GM20431 (cell line): ENCODE measurements around the gene KIAA1671.

Experiments used
- in situ Hi-C: fragments of 300-500 bp; cut with MseI, MboI; formaldehyde crosslinking; loops from one replicate; pipeline ENCODE4 v1.15.0; 2020; ENCODE audit warnings: low sequenced_read_pairs; ENCODE audit not compliant: unreplicated experiment

The KIAA1671 gene

DNA sequence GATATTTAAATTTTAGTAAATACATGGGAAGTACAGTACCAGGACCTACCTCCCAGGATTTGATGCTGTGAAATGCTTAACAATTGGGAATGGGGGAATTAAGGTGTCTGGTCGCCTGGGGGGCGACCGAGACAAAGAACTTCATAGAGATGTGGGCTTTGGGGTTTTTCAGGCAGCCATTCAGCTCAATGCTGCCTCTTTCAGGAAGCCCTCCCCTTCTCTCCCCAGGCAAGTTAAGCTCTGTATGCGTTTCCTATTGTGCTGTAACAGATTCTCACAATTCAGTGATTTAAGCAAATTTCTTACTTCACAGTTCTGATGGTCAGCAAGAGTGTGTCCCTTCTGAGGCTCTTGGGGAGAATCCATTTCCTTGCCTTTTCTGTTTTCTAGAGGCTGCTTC is 53.8 kb downstream of the KIAA1671 start:
- in situ Hi-C loops = no loop called here

DNA sequence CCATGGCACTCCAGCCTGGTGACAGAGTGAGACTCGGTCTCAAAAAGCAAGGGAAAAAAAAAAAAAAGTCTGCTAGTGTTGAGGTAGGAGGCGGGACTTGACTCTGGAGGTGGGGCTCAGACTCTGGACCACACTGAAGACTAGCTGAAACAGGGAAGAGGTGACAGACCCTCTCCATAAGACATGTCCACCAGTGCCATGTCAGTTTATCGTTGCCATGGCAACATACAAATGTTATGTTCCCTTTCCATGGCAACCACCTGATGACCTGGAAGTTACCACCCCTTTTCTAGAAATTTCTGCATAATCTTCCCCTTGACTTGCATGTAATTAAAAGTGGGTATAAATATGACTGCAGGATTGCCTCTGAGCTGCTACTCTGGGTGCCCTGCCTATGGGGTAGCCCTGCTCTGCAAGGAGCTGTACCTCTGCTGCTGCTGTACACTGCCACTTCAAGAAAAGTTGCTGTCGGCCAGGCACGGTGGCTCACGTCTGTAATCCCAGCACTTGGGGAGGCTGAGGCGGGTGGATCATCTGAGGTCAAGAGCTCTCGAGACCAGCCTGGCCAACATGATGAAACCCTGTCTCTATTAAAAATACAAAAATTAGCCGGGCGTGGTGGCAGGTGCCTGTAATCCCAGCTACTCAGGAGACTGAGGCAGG is 55.1 kb downstream of the KIAA1671 start:
- in situ Hi-C loops = no loop called here

DNA sequence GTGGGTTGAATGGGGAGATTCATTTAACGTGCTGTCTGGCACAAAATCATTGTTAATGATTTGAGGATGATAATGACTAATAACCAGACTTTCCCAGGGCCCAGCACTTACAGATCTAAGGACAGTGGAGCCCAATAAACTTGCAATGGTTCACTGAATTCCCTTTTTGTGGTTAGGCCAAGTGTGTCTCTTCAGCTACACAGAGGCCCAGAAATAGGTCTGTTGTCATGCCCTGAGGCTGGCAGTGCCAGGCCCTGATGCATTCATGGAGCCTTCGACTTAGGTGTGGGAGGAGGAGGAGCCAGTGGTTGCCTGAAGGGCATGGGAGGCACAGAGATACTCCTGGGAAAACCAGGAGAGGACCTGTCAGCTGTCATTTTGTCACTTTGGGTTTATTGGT is 56.1 kb downstream of the KIAA1671 start:
- in situ Hi-C loops = no loop called here

DNA sequence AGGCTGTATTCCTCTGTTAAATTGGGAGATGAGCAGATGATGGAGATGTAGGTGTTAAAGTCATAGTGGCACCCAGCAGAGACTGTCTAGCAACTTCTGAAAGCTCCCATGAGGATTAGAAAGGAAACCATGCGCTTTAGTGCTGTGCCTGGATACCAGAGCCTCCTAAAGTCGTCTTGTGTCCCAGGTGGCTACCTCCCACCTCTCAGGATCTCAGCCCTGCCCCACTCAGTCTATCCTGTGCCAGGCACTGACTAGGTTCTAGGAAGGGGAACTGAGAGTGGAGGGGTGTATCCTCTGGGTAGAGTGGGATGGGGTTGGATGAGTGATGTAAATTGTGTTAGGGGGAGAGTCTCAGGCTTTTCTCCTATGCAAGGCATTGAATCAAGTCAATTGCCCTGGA is 60.2 kb downstream of the KIAA1671 start:
- in situ Hi-C loops = no loop called here

DNA sequence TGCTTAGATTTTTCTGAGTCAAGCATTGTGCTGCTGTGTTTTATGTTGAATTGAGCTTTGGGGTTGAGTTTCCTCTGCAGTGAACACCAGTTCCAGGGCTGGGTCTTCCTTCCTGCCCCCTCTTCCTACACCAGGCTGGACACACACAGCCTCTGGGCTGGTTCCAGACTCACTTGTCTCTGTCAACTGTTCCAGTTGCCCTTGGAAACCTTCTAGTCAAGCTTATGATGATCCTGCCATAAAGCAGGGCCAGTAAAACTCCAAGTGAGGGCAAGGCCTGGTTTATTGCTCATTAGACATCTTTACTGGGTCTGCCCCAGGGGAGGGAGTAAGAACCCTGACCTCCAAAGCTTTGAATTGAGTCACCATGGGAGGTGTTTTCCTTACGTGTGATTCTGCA is 61.1 kb downstream of the KIAA1671 start:
- in situ Hi-C loops = no loop called here

DNA sequence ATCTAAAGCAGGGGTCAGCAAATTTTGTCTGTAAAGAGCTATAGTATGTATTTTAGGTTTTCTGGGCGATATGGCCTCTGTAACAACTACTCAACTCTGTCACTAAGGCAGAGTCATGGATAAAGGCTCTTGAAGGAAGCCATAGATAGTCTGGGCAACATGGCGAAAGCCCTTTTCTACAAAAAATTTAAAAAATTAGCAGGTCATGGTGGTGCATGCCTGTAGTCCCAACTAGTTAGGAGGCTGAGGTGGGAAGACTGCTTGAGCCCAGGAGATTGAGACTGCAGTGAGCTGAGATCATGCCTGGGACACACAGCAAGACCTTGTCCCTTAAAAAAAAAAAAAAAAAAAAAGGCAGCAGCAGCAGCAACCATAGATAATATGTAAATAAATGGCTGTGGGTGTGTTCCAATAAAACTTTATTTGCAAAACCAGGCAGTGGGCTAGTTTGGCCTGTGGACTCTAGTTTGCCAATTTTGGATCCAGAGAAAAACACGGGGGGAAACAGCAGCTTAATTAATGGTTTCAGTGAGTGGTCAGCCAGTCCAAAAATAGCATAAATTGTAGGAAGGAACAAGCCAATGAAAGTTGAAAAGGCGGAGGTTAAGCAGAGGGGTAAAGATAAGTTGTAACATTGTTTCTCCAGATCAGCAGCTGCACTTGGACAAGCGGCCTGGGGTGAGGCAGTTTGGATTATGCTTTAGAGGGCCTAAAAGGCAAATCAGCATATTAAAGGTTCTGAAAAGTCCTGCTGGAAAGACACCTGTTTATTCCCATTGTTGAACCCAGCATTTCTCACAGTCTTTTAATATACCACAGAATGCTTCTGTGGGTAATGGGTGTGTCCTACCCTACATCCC is 62.6 kb downstream of the KIAA1671 start:
- in situ Hi-C loops = no loop called here

DNA sequence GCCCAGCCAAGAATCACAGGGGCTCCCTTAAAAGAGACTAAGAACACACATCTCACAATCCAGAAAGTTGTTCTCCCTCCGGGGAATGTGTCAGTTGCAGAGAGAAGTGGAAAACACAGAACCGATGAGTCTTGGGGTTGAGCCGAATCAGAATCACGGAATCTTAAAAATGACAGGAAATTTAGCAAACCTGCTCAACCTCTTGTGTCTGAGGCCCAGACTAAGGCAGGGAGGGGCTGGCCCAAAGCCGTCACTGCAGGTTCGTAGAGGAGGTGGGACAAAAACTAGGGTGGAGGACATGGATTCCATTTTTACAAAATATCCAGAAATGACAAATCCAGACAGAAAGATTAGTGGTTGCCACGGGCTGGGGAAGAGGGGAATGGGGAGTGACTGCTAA is 63.8 kb downstream of the KIAA1671 start:
- in situ Hi-C loops = no loop called here

DNA sequence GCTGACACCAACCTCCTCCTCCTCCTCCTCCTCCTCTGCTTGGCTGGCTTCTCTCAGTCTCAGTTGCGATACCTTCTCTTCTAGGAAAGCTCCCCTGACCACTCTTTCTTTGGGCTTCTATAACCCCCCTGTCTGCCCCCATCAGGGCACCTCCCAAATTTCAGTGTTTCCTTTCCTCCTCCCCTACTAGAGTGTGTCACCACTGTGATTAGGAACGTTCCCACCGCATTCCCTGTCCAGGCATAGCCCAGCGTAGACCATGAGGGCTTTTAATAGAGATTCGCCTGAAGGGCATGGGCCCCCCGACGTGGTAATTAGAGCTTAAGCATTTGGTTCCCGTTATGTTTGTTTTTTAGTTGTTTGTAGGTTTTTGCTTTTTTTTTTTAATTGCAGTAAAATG is 65.5 kb downstream of the KIAA1671 start:
- in situ Hi-C loops = no loop called here

DNA sequence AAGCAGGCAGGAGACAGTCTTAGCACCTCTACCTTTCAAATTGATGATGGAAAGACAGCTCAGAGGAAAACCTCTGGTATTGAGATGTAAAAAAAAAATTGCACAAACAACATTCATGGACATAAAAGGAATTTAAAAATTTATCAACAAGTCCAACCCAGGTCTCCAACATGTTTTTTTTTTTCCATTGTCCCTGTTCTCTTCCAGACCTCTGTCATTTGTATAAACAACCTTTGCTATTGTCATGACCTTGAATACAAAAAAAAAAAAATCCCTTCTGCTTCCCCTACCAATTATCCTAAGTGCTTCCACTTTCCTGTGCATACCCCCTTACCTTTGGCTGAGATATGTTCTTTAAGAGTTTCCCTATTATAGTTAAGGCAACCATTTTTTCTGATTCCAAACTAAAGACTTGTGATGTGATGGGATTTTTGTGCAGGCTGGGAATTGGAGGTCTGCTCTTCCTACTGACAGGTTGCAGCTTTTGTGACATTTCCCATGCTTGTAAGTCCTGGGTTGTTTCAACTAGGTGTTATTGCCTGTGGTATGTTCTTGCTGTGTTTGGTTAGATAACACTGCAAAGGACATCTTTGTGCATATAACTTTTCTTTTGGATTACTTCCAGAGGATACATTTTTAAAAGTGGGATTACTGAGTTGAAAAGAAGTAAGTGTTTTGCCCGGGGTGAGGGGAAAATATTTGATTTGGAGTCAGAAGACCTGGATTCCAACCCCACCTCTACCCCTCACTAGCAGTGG is 67.1 kb downstream of the KIAA1671 start:
- in situ Hi-C loops = no loop called here

DNA sequence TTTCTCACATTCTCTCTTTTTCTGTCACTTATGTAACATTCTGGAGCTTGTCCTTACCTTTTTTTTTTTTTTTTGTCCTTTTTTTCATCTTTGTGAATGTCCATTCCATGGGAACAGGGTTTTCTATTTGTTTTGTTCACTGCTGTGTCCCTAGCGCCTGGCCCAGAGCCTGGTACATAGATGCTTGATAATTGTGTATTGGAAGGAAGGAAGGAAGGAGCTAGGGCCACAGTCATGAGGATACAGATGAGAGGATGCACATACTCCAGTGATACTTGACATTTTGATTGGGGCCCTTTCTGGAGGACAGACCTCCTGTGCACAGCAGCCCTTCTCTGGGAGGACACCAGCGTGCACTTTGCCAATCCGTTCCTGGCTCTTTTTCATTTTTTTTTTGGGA is 68.9 kb downstream of the KIAA1671 start:
- in situ Hi-C loops = no loop called here

DNA sequence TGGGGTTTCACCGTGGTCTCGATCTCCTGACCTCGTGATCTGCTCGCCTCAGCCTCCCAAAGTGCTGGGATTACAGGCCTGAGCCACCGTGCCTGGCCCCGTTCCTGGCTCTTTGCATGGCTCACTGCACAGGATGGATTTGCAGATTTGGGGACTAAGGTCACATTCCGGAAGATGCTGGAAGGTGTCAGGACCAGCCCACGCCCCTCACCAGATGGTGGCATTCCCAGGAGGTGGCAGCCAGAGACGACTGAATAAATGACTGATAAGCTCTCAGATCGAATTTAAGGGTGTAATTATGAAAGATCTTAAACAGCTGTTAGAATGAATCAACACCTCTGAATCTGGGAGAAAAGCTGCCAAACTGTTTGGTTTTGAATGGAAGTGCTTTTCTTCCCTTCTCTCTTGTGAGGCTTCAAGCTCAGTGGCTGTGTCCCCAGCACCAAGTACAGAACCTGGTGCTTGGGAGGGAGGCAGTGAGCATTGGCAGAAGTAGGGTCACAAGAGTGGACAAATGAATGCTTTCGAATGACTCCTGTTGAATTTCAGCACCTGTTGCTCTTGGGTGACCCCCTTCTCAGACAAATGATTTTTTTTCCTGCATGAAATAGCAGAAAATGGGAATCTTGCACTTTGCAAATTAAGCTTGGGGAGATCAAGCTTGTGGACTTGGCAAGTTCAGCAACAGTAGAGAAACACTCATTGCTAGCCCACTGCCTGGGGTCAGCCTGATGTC is 69.6 kb downstream of the KIAA1671 start:
- in situ Hi-C loops = no loop called here

DNA sequence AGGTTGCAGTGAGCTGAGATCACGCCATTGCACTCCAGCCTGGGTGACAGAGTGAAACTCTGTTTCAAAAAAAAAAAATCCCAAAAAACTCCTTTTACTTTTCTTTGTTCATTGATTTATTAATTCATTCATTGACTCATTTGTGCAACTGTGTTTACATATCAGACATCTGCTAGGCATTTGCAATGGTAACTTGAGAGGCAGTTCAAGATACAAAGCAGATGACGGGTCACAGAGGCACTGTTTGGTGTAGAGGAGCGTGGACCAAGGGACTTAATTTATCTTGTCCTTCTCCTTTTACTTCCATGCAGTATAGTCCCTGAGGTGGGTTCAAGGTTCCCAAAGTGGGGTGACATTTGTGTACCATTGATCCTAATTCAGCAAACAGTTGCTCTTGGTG is 71.4 kb downstream of the KIAA1671 start:
- in situ Hi-C loops = no loop called here

DNA sequence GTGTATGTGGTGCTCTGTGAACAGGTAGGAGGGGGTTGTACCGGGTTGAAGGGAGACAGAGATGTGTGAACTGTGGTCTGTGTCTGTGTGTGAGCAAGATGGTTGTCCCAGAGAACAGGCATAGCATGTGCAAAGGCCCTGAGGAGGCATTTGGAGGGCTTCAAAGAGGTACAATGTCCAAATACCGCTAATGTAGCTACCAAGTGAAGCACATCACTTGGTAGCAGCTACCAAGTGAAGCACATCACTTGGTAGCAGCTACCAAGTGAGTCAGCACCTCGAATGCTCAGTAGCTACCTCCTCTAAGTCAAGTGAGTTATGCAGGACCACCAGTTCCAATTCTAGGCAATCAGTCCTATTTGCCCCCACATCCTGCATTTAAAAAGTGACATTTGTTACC is 72.4 kb downstream of the KIAA1671 start:
- in situ Hi-C loops = no loop called here

DNA sequence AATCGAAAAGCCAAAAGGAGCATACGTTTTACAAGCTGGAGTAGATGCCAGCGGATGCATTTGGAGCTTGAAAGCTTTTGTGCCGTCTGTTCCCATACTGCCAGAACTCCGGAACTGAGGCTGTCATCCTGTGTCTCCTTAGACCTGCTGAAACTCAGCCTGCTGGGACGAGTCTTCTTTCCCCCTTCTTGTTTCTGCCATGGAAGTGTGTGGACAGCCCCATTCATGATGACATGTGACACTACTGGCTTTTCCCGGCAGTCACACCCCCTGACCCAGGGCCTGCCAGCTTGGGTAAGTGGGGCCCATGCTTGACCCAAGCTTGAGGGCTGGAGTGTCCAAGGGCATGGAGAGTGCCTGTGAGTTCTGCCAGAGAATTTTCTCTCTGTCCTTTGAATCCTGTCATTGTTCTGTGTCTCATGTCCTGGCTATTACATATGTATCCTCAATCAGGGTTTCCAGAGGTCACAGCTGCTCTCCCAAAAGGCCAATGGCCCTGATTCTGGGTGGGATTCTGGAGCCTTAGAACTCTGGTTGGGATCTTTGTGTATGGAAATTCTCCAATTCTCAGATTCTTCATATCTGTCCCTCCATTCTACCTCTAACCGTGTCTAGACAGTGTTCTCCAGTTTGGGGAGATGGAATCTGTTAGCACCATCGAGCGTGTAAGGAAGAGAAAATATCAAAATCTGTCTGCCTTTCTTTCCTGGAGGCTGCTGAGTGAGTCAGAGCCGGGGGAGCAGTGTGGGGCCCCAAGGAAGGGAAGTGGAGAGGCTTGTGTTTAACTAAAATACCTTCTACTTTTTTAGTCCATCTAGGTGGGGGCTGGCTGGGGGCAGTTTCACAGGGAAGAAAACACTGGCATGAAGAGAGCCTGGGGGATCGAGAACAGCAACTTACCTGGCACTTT is 73.2 kb downstream of the KIAA1671 start:
- in situ Hi-C loops = no loop called here

DNA sequence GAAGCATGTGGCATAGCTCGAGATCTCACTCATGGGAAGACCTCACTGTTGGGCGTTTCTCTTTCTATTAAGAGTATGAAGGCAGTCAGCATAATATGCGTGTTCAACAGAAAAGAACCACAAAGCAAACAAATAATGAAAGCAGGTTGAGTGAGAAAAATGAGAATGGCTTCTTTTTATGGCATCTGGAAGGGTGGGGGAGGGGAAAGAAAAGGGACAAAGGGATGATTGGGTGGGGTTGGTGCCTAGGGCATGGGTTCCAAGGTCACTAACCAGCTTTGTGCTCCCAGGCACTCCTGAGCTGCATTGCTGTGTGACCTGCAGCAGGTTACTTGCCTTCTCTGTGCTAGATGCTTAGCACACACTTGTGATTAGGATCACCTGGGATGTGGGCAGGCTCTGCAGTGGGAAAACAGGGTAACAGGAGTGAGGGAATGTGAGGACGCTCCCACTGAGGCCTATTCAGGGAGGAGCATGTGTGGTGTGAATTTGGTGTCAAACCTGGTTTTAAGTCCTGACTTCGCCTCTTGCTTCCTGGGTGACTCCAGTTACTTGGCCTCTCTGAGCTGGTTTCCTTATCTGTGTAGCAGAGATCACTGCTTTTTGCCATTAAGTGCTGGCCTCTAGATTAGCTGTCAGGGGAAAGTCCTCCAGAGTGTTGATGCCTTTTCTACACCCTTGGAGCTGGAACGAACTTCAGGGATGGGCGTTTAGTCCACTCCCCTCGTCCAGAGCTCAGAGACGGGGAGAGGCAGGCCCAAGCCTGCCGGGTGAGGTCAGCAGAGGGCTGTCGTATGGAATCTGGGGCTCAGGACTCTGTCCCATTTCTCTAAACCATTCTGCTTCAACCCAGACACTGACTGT is 74.8 kb downstream of the KIAA1671 start:
- in situ Hi-C loops = no loop called here

DNA sequence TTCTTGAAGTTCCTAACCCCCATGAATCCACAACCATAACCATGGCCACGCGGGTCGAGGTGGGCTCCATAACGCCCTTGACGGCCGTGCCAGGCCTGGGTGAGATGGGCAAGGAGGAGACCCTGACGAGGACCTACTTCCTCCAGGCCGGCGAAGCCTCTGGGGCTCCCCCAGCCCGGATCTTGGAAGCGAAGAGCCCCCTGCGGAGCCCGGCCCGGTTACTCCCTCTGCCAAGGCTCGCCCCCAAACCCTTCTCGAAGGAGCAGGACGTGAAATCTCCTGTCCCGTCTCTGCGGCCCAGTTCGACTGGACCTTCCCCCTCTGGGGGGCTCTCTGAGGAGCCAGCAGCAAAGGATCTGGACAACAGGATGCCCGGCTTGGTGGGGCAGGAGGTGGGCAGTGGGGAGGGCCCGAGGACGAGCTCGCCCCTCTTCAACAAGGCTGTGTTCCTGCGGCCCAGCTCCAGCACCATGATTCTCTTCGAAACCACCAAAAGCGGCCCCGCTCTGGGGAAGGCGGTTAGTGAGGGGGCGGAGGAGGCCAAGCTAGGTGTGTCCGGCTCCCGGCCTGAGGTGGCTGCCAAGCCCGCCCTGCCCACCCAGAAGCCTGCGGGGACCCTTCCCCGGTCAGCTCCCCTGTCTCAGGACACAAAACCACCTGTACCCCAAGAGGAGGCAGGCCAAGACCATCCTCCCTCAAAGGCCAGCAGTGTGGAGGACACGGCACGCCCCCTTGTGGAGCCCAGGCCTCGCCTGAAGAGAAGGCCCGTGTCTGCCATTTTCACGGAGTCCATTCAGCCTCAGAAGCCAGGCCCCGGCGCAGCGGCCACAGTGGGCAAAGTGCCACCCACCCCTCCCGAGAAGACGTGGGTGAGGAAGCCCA is 75.7 kb downstream of the KIAA1671 start:
- in situ Hi-C loops = no loop called here

DNA sequence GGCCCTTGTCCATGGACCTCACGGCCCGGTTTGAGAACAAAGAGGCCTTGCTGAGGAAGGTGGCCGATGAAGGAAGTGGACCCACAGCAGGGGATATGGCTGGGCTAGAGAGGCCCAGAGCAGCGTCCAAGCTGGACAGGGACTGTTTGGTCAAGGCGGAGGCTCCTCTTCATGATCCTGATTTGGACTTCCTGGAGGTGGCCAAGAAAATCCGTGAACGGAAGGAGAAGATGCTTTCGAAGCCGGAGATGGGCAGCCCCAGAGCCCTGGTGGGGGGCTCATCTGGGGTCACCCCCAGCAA is 76.3 kb downstream of the KIAA1671 start:
- in situ Hi-C loops = no loop called here

DNA sequence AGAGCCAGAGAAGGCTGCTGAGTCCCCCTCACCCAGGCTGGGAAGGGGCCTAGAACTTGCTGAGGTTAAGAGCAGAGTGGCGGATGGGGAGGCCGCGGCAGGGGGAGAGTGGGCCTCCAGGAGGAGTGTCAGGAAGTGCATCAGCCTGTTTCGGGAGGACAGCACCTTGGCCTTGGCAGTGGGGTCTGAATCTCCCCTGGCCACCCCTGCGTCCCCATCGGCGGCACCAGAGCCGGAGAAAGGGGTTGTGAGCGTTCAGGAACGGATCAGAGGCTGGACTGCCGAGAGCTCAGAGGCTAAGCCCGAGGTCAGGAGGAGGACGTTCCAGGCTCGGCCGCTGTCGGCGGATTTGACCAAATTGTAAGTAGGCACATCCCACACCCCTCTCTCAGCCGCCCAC is 76.7 kb downstream of the KIAA1671 start:
- in situ Hi-C loops = no loop called here
